Stimulated activated CD8-positive, alpha-beta memory T cell treated with anti-CD3 and anti-CD28 coated beads, Interleukin-15, amount 100 ng/mL, for 4 hours (primary cell): Measurements from ENCODE around the gene PITPNM3.

Experiments
- DNase-seq, 2 donors: peaks; one replicate each; pipeline ENCODE4 v3.0.0-alpha.2; 2020; ENCODE audit warnings: low read depth in 2 of 2

The PITPNM3 gene

DNA sequence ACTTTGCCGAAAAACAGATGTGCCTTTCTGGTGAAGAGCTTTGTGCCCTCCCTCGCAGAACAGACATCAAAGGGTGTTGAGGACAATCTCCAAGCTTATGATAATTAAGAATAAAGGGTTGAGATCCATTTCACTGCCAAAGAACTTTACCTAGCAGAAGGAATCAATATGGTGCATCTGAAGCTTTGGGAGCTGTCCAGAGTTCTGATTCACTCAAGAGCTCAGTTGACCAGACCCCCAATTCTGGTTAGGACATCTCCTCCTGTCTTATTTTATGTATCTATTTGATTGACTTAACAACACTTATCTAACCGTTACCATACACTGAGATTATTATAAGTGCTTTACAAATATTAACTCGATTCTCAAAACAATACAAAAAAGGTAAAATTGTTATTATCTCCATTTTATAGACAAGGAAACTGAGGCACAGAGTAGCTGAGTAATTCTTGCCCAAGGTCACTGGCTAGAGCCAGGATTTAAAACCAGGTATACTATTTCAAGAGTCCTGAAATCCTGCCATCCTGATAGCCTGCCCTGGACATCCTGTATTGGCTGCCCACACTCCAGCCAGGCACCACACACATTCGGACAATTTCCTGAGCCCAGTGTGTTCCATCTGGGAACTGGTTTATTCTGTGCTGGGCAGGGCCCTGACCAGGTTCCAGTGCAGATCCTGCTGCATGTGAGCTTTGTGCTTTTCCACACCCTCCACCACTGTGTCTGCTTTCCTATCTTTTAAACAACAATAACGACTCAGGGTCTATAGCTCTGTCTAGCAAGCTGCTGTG, 29.8 kb downstream of the PITPNM3 start:
- DNase-seq: no peak

DNA sequence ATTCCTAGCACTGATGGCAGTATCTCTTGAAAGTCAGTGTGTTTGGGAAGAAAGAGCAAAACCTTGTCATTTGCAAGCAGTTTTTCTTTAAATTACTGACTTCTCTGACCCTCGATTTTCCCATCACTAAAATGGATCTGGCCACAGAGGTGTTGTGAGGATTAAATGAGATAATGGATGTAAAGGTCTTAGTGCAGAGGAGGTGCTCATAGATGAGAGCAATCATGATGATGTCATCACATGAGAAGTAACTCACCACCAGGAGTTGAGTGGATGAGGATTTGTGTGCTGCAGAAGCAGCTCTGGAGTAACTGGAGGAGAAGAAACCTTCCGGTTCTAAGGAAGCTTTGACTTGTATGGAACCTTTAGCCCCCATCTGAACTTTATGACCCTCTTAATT, 30.6 kb downstream of the PITPNM3 start:
- no peak for DNase-seq

DNA sequence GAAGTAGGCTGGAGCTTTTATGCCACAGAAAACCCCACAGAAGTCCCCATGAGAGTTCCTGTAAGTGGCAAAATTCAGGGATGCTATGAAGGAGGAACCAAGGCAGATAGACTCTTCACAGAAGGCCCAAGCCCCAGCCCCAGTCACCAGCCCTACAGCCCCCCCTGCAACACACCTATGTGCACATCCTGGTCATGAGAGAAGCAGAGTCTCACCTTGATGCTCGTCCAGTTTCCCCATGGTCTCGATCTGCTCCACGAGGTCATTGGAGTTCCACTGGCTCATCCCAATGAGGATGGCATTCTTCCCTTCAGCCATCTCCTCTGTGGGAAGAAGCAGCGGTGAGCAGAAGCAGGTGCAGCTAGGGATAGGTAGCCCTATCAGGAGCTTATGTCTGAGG, 31.2 kb downstream of the PITPNM3 start:
- DNase-seq: no peak

DNA sequence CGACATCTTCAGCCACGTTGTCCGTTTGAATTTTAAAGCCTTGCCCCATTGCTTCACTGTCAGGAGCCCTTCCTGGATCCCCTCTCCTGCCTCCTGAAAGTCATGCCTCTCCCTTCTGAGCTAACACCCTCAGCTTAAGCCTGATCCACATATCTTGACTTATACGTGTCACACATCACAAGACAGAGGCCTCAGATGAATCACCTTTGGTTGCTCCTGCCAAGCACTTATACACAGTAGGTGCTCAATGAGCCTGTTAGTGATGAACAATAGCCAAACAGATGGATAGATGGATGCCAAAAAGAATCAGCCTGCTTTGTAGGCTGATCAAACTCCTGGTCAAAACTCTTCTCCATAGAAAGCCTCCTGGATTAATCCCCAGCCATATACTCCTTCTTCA, 31.8 kb downstream of the PITPNM3 start:
- no peak for DNase-seq

DNA sequence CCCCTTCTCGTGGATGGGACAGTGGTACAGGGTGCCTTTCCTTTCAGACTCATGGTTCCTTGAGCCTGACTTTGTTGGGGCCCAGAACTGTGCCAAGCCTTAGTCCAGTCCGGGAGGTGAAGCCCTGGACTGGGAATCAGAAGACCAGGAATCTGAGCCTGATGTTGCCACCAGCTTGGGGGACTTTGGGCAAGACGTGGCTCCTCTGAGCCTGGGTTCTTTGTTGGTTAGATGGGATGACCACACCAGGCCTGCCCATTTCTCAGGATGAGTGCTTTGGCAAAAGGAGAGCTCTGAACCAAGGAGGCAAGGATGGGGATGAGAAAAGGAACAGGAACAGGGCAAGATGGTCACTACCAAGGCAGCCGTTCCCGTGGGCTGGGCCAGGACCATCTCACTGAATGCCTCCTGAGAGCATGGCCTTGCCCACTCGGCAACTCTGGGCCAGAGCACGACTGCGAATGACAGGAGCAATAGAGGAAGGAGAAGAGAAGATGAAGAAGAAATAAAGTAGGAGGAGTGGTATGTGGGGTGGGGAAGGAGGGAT, 32.5 kb downstream of the PITPNM3 start:
- no peak for DNase-seq

DNA sequence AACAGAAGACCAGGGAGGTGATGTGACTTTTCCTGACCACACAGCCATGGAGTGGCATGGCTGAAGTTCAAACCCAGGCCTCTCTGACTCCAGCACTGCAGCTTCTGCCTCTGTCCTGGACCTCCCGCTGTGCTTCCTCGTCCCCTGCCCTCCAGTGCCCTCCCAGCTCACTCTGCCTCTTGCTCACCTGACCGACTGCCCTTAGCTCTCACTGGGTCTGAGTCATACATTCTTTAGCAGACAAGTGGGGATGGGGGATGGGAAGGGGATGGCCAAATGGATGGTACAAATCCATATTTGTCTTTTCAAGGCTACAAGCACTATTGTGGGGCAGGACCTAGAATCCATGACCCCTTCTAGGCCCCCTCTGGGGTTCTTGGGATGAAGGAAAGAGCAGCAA, 33.0 kb downstream of the PITPNM3 start:
- DNase-seq: no peak

DNA sequence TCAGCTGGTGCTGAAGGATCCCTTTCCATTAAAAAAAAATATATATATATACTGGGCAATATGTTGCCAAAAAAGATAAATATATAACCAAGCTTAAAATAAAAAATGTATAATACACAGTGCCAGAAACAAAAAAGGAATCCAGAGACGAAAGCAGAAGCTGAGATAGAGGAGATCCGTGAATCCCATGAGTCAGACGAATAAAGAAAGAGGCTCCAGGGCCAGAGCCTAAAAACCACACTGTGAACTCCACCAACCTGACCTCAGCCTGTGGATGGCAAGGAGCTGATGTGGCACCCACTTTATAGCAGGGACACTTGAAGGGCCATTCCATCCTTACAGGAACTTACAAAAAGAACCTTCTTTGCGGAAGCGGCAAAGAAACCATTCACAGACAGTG, 34.8 kb downstream of the PITPNM3 start:
- DNase-seq: no peak

DNA sequence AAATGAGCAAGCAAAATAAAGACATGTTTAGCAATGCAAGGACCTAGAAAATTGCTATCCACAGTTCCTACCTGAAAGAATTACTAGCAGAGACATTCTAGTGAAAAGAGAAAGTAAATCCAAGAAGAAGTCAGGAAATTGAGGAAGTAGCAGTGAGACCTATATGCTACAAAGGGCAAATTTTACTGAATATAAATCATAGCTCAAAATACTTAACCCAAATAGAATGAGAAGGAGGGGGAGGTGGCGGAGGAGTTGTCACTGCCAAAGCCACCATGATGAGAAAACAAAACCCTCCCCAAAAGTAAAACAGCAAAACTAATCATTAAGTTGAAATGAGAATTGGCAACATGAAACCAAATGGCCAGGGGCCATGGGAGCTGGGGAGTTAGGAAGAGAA, 39.3 kb downstream of the PITPNM3 start:
- DNase-seq: no peak

DNA sequence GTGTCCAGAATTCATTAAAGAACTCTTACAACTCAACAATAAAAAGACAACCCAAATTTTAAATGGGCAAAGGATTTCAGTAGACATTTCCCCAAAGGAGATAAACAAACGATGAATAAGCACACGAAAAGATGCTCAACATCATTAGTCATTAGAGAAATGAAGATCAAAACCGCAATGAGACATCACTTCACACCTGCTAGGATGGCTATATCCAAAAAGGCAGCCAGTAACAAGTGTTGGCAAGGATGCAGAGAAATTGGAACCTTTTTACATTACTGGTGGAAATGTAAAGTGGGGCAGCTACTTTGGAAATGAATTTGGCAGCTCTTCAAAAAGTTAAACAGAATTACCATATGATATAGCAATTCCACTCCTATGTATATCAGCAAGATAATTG, 42.0 kb downstream of the PITPNM3 start:
- no peak for DNase-seq

DNA sequence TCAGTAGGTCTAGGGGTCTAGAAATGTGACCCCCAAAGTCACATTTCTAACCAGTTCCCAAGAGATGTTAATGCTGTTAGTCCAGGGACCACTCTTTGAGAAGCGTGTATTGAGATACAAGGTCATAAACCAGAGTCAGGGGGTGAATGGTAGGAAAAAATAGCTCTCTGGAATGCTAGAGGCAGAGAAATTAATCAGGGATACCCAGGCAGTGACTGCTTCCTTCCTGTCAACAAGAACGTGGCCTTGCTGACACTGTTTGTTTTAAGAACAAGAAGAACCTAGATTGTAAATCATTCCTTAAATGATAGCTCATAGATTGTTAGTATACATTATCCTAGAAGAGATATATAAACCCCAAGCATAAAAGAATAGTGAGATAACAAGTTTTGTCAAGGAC, 43.8 kb downstream of the PITPNM3 start:
- DNase-seq: no peak

DNA sequence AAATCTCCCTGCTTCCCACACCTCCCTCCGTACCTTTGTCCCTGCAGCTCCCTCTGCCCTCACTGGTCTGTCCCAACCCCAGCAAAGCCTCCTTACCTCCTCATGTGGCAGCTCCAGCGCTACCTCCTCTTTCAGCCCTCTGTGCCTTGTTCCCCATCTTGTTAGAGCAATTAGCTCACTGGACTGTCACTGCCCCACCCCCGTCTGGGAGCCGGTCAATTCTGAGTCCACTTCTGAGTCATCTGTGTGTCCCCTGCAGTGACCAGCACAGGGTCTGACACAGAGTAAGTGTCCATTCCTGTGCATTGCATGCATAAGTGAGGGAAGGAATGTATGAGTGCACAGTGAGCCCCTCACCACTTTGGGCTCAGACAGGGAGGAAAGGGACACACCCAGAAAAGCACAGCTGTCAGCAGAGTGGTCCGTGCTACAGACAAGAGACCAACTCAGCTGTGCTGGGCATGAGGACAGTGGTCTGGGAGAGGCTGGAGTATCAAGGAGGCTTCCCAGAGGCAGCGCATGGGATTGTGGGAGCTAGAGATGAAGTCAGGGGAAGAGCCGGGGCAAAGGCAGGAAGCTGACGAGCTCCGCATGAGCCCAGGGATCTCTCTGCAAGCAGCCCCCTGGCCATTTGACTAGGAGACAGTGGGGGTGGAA, 45.9 kb downstream of the PITPNM3 start:
- no peak for DNase-seq

DNA sequence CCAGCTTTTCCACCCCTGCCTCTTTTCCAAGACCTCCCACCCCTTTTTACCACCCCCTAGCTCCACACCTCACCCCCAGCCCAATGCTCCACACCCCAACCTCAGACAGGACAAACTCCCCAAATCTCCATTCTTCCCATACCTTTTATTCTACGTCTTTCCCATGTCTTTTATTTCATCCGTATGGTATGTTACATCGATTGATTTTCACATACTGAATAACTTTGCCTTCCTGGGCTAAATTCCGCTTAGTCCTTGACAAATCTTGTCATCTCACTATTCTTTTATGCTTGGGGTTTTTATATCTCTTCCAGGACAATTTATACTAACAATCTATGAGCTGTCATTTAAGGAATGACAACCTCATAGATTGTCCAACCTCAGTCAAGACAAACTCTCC, 46.4 kb downstream of the PITPNM3 start:
- no peak for DNase-seq

DNA sequence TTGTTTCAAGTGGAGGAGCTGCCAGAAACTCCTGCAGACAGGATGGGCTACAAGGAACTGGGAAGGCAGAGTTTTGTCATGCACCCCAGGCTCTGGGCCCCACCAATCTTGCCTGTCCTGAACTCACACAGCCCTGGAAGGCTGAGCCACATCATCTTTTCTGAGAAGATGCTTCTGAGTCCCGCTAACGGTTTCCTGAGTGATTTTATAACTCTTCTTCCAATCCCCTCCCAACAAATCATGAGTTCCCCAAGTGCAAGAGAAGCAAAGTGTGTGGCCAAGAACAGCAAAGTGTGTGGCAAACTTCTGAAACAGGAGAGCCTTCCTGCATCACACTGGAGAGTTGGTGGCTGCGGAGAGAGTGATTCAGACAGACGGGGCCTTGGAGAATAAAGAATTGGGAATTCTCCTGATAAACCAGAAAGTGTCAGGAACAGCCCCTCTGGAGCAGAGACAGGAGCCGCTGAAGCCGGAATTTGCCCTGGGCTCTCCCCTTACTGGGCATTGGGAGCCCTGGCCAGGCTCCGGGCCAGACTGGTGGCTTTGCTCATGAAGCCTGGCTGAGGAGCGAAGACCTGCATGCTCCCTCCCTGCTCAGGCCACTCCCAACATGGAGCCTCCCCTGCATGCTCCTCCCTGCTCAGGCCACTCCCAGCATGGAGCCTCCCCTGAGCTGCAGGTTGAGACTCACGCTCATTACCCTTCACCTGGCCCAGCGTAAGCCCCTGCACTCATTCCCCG, 47.2 kb downstream of the PITPNM3 start:
- DNase-seq: no peak

DNA sequence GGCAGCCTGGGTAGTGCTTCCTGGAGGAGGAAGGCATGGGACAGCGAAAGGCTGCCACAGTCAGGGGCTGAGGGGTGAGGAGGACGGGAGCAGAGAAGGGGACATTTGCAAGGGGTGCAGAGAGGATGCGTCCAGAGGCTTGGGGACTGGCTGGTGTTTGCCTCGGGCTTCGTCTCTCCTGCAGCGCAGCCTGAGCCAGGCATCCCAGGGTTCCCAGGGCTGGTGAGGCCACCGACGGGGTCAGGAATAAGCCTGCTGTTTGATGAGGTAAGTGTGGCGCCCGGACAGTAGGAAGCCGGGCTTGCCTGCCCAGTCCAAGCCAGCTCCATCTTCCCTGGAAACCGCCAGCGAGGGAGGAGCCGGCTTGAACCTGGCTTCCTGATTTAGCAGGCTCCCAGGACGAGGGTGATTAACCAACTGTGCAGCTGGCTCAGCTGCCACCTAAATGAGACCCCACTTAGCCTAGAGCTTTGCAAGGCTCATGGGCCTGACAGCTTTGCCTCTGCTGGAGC, 47.8 kb downstream of the PITPNM3 start:
- no peak for DNase-seq

DNA sequence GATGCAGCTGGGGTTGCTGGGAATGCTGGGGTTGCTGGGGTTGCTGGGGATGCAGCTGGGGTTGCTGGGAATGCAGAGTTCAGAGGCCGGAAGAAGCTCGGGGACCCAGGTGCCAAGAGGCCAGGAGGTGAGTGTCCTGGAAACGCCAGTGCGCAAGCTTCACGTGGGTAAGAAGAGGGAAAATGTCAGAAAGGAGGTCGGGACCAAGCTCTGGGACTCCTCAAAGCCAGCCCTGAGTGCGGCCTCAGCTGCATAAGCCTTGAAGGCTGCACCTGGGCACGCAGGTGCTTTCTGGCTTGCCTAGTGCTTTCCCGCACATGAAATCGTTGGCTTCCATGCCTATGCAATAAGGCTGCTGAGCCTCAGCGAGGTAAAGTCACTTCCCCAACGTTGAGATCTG, 48.3 kb downstream of the PITPNM3 start:
- DNase-seq: no peak

DNA sequence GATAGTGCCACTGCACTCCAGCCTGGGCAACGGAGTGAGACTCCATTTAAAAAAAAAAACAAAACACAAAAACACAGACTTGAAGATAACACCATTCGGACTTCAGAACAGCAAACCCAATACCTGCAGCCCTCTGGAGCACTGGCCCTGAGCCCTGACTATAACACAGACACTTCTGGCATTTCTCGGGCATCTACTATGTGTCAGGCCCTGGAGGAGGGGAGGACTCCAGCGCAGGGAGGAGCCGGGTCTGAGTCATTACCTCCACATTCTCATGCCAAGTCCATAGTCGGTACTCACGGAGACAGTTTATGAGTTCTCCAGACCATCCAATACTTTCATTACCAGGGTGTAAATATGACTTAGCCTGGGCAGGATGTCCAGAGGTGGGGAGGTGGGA, 48.8 kb downstream of the PITPNM3 start:
- DNase-seq: no peak

DNA sequence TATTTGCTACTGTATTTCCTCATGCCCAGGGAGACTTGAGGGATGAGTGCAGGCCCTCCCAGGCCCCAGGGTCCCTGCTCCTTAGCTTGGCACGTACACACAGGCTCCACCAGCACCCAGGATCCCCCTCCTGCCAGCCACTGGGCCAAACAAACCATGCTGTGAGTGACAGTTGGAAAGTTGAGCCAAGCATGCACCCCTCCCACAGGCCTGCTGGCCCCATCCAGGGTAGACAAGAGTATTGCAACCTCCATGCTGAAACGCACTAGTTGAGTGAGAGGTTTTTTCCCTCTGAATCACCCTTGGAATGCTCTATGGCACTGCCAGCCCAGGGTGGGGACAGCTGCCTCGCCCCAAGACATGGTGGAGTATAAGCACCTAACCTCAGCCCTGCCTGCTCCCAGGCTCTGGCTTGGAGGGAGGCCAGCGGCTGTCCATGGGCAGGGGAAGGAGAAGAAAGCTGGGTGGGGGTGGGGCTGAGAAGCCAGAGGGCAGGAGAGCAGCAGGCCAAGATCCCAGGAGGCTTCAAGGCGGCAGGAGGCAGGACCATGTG, 49.6 kb downstream of the PITPNM3 start:
- DNase-seq: no peak

DNA sequence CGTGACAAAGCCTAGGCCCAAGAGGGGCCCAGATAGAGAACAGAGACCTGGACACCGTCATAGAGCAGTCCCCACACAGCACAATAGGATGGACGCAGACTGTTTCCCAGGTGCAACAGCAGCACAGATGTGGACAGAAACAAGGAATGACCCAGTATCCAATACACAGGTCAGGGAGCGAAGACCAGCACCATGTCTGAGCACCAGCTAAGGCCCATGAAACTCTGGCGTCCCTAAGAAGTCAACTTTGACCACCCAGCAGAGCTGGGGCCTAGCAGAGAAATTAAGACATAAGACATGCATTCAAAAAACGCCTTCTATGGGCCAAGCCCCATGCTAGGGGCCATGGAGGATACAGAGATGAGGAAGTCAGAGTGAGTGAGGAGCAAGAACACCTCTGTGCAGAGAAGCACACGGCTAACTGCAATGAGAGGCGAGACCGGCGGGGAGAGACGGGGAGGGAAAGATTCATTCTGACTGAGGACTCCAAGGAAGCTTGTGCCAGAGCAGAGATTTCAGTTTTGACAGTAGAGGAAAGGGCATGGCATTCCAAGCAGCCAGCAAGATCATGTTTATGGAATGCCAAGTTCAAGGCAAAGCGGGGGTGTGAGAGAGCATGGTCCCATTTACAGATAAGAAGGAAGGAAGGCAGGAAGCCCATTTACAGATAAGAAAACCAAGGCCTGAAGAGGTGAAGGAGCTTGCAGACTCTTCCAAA, 50.8 kb downstream of the PITPNM3 start:
- no peak for DNase-seq

DNA sequence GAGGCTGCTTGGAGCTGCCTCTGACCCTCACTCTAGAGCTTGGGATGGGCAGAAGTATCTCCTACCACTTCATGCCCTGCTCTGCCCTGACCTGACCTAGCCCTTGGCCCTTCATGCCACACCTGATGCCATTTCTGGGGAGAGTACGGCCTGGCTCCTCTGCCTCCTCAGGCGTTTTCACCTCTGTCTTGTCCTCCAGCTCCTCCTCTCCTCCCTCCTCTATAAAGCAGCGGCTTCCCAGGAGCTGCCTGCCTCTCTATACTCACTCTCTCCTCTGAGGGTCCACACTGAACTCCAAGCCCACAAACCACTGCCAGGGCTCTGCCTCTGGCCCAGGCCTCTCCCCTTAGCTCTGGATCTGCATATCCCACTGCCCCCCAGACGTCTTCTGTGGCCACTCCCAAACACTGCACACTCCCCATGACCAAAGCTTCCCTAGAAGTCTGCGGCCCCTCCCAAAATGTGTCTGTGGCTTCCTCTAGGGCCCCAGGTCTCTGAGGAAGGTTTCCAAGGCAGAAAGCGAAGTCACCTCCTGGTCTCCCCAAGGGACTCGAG, 52.6 kb downstream of the PITPNM3 start:
- no peak for DNase-seq

DNA sequence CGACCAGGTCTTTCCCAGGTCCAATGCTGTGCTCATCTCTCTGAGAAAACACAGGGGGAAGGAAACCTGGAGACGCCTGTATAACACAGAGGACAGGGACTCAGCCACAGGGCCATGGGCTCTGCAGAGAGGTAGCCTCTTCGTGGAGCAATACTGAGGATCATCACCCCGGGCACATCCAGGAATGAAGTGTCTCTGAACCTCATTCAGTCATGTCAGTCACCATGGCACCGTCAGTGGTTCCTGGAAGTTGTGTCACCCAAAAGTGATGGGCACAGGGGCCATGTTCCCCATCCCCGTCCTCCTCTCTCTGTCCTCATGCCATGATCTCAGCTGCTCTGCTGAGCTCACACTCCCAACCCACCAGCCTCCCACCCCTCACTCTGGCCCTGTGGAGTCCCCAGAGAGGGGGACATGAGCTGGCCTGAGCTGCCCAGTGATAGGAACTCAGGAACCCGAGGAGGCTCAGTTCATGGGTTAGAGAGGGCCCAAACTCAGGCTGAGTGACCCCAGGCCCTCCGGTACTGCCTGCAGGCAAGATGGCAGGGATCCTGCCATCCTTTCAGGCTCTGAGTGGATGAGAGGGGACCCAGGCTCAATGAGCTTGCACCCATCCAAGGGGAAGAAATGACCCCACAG, 53.4 kb downstream of the PITPNM3 start:
- no peak for DNase-seq

DNA sequence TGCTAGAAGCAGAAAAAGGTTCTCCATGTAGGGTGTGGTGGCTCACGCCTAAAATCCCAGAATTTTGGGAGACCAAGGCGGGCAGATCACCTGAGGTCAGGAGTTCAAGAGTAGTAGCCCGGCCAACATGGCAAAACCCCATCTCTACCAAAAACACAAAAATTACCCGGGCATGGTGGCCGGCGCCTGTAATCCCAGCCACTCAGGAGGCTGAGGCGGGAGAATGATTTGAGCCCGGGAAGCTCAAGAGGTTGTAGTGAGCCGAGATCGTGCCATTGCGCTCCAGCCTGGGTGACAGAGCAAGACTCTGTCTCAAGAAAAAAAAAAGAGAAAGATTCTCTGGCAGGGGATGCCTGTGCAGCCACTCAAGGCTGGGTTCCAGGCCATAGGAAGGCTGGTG, 54.2 kb downstream of the PITPNM3 start:
- no peak for DNase-seq
